H54 (cell line): ENCODE measurements around the gene MDN1.
A peak's percentile ranks its signal among the peaks of the same experiment; 100 is the strongest.

Experiments
- DNase-seq: peaks from one replicate; pipeline ENCODE4 v3.0.0; 2011; ENCODE audit warnings: low spot score, mixed read lengths; ENCODE audit not compliant: insufficient read length
- FAIRE-seq: peaks from 3 replicates; lab custom pipeline; 2011; peaks lifted over from hg19 to GRCh38; lab: Jason Lieb, UNC
- POLR2A ChIP-seq: IDR thresholded peaks from 2 replicates; pipeline ENCODE4 v1.6.1; 2011; ENCODE audit warnings: low read depth, mild to moderate bottlenecking, low read length

The MDN1 gene

DNA sequence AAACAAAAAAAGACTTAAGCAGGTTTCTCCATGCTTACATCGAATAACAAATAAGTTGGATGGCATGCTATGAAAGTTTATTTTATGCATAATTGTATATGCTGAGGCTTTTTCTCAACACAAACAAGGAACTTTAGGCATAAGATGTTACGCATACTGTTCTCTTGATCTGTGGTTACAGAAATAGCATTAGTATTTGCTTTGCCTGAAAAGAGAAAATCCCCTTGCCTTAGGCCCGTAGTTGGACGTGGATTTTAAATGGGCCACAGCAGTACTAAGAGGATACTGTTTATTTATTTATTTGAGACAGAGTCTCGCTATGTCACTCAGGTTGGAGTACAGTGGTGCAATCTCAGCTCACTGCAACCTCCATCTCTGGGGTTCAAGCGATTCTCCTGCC lies 200.0 kb downstream of the MDN1 start:
- no peak for FAIRE-seq

GRCh38 chr6:89618026-89618425 lies 201.6 kb downstream of the MDN1 start:
- FAIRE-seq (no peak), DNase-seq (no peak)
- TF ChIP-seq POLR2A, result no peak

More for the DNA sequence above, 200.0 kb downstream of the MDN1 start:
- no peak for TF ChIP-seq POLR2A
- DNase-seq, result no peak

GRCh38 chr6:89616531-89616930 lies 203.1 kb downstream of the MDN1 start:
- FAIRE-seq, result no peak
- no peak for TF ChIP-seq POLR2A
- no peak for DNase-seq

DNA sequence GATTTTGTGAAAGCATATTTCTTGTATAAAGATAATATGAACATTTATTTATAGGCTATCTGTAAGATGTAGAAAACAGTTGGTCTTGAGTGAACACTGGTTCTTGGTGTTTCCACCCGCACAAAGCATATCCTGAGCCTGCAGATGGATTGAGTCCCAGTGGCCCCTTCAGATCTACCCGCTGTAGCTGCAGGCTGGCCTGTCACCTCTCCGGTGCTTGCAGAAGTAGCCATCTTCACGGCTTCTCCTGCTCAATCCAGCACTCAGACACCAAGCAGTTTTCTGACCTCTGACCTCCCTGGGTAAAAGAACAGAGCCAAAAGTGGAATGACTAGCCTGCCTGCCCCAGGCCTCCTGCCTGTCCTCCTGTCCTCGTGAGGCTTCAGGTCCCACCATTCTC lies 203.7 kb downstream of the MDN1 start:
- FAIRE-seq (no peak), DNase-seq (no peak)
- no peak for TF ChIP-seq POLR2A

DNA sequence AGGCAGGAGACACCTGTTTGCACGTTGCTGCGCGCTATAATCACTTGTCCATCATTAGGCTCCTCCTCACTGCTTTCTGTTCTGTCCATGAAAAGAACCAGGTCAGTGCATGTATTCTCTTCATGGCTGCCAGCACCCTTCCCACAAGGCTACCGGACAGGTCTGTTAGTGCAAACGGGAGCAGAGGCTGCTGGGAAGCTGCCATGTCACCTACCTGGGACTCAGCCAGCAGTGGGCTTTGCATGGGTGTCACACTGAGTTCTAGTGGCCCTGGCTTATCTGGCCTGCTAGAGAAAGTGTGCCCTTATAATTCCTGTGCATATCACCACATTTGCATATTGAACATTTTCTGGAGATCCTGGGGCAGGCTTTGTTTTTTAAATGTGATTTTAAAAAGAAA lies 205.8 kb downstream of the MDN1 start:
- no peak for FAIRE-seq
- DNase-seq, result no peak
- TF ChIP-seq POLR2A, result no peak

DNA sequence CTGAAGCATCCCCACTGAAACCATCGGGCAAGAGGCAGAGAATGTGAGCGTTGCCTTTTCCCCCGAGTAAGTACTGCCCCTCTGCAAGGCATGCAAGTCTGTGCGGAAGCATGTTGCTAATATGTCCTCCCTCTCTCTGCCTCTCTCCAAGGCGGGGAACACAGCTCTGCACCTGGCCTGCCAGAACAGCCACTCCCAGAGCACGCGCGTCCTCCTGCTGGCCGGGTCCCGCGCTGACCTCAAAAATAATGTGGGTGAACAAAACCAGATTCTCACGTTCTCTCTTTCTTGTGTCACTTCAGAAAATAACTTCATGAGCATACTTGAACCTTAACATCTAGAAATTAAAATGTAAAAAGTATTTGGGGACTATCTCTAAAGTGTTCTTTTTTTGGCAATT lies 207.5 kb downstream of the MDN1 start:
- no peak for DNase-seq
- no peak for TF ChIP-seq POLR2A
- FAIRE-seq, result no peak

DNA sequence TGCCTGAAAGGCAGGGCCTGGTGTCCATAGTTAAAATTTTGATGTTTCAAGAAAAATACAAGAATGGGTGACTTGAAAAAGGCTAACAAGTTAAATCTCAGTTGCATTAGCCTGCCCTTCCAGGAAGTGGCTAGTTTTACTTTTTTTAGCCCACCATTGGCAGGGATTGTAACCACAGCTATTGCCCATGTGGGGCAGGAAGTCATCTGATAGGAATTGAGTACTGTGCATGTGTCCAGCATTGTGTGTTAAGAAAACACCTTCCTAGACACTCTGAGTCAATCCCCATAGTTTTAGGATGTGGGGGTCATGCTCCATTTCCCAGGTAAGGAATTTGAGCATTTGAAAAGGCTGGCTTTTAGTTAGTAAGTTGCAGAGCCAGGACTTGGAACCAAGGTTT lies 207.9 kb downstream of the MDN1 start:
- no peak for DNase-seq
- no peak for TF ChIP-seq POLR2A
- no peak for FAIRE-seq

GRCh38 chr6:89610149-89610642 lies 209.4 kb downstream of the MDN1 start:
- no peak for TF ChIP-seq POLR2A
- FAIRE-seq (no peak), DNase-seq (peak; percentile 26)

DNA sequence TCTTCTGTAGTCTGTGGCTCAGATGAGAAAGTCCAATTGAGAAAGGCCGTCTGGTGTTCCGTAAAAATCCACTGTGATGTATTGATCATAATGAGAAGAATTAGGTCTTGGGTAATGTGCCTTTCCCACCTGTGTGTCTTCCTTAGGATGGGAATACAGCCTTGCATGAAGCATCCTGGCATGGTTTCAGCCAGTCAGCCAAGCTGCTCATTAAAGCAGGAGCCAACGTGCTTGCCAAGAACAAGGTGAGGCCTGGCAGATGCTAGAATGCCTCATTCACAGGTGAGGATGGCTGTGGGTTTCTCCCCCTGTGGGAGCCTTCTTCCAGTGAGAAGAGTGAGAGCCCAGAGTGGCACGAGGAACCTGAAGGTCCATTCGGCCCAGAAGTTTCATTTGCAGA lies 213.7 kb downstream of the MDN1 start:
- FAIRE-seq, result no peak
- DNase-seq, result no peak
- no peak for TF ChIP-seq POLR2A

DNA sequence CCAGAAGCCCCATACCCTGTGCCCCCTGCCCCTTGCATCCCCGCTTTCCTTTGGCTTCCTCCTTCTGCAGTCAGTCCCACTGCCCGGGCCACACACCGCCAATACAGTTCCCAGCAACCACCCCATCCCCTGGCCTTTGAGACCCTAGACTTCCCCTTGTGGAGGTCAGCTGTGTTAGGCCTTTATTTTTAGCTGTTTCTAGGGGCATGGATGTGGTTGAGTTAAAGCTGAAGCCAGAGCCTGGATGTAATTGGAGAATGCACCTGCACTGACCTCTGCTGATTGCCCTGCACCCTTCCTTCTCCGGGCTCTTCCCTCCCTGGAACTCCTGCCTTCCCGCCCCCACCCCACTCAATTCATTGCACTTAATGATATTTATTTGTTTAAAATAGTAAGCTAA lies 214.9 kb downstream of the MDN1 start:
- FAIRE-seq (no peak), DNase-seq (no peak)
- TF ChIP-seq POLR2A, result no peak

GRCh38 chr6:89602166-89602565 lies 217.4 kb downstream of the MDN1 start:
- DNase-seq (no peak), FAIRE-seq (no peak)
- no peak for TF ChIP-seq POLR2A

GRCh38 chr6:89599727-89600126 lies 219.9 kb downstream of the MDN1 start:
- FAIRE-seq, result no peak
- TF ChIP-seq POLR2A, result no peak
- DNase-seq, result no peak

GRCh38 chr6:89597988-89598387 lies 221.6 kb downstream of the MDN1 start:
- TF ChIP-seq POLR2A, result no peak
- FAIRE-seq, result no peak
- DNase-seq, result no peak

- DNase-seq (no peak), FAIRE-seq (no peak)
- no peak for TF ChIP-seq POLR2A
Observed at GRCh38 chr6:89597372-89597771, 222.2 kb downstream of the MDN1 start.

DNA sequence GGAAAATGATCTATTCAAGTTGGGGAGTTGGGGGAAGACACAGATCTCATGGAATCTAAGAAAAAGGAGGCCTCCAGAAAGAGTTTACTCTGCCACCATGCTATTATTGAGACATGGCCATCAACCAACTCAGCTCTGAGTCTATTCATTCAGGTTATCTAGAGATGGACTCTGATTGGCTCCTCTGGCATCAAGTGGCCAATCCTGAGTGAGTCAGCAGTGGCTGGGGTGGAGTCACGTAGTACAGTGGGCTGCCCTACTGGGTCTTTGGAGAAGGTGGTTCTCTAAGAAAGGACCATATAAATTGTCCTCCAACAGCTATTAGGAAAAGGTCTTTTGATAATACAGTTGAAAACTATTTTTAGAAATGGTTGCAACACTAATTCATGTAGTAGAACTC lies 223.1 kb downstream of the MDN1 start:
- DNase-seq (no peak), FAIRE-seq (no peak)
- TF ChIP-seq POLR2A, result no peak

DNA sequence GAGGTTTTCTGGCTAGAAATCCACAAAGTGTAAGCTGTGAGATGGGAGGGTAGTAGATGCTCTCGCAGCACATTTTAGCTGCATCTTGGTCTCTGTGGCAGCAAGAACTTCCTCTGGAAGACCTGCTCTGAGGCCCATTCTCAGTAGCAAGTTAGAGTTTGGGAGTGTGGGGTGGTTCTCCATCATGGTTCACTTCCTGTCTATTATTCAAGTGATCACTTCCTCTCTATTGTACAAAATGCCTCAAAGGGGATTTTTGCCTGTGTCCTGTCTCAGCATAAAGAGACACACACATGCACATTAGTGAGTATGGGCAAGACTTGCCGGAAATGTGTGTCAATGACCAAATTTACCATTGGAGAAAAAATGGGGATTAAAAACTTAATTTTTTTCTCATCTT lies 223.5 kb downstream of the MDN1 start:
- TF ChIP-seq POLR2A, result no peak
- no peak for DNase-seq
- FAIRE-seq, result no peak
